Skeletal muscle satellite cell (primary cell): ENCODE results near the gene DBET. TPM values are rescaled to one million over a fixed set of nuclear protein-coding genes. Genes with fewer than 3 reads are reported as not detected.
A peak's percentile ranks its signal among the peaks of the same experiment; 100 is the strongest.
"Not testable (repeated sequence)": the region's sequence is repeated elsewhere in the genome, so short reads cannot be mapped to it uniquely, and the experiment has no call there.

Experiments
- H3K27me3 ChIP-seq: 2 replicates; pipeline ENCODE4 v1.7.0; 2013; ENCODE audit warnings: low read length; ENCODE audit not compliant: control insufficient read depth, insufficient read depth
- H3K36me3 ChIP-seq: 2 replicates; pipeline ENCODE4 v1.7.0; 2013; ENCODE audit warnings: mild to moderate bottlenecking, control low read depth, low read length; ENCODE audit not compliant: insufficient read depth
- H3K4me1 ChIP-seq: 2 replicates; pipeline ENCODE4 v1.7.0; 2013; ENCODE audit warnings: low read length; ENCODE audit not compliant: control insufficient read depth, insufficient read depth
- H3K4me2 ChIP-seq: 2 replicates; pipeline ENCODE4 v1.7.0; 2013; ENCODE audit warnings: mild to moderate bottlenecking, low read length
- H3K4me3 ChIP-seq: 2 replicates; pipeline ENCODE4 v1.7.0; 2013; ENCODE audit warnings: low read length
- H3K9ac ChIP-seq: 2 replicates; pipeline ENCODE4 v1.7.0; 2013; ENCODE audit warnings: mild to moderate bottlenecking, low read depth, low read length, moderate library complexity
- H3K9me3 ChIP-seq: replicated peaks from 2 replicates; pipeline ENCODE4 v1.7.0; 2013; ENCODE audit warnings: mild to moderate bottlenecking, control low read depth, low read length
- total RNA-seq: library from RNA; depleted of rRNA; stranded (reverse); fragments of >200 nt; gene quantifications from 2 replicates; pipeline ENCODE4 v1.2.3, GENCODE V29; 2012; rRNA removed

The DBET gene
- total RNA-seq: not detected in 2 replicates

DNA sequence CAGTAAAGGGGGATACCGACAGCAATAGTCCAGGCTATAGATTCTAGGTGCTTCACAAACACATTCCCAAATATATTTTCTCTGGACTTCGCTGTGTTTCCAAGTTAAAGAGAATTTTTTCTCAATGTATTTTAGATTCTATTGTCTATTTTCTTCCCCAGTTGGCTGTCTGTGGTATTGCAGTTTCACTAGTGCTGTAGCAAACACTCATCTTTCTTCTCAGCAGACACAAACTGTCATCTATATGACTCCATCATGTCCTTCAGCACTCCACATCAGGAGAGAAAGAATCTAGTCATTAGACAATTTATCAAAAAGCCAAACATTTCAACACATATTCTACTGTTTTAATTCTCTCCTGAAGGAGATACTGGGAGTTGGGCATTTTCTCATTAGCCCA, at the start of gene DBET:
TSS of gene DBET (plus strand) at position 161 of the 400 bp plus-strand sequence.
- H3K36me3 ChIP-seq, H3K4me2 ChIP-seq, H3K4me1 ChIP-seq, H3K9me3 ChIP-seq, H3K9ac ChIP-seq, H3K4me3 ChIP-seq, H3K27me3 ChIP-seq: not testable (repeated sequence)

DNA sequence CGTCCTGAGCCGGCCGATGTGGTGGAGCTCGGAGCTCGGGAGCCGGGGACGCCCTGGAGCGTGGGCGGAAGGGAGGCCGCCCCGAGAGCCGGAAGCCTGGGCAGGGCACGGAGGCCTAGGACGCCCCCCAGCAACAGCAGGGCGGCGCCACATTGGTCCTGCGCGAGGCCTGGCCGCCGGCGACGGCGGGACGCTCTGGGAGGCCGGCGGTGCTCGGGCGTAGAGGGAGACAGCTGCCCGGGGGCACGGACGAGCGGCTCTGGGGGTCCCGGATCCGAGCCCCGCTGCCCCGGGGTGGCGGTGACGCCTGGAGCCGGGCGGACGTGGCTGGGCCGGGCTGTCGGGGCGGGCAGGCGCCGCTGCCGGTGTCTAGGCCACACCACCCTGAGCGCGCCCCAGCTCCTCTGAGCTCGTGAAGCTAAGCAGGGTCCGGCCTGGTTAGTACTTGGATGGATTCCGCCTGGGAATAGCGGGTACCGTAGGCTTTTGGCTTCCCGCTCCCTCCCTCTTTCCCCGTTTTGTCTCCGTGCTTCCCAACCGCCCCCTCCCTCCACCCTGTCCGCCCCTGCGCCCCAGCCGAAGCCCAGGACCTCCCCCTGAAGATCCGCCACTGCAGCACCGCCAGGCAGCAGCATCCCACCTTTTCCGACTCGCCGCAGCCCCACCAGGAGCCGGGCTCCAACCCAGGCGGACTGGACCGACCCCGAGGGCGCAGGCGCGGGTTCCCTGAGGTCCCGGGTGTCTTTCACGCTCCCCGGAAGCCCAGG, 49.3 kb upstream of the DBET start:
- H3K4me2 ChIP-seq: peak overlapping the region; percentile 63
- H3K9me3 ChIP-seq: no peaks in the 10 kb centered on the region
- peak overlapping the region; percentile 35 for H3K9ac ChIP-seq
- H3K4me1 ChIP-seq: no peaks in the 10 kb centered on the region
- peaks cover 49% of the 10 kb centered on the region for H3K27me3 ChIP-seq
- peak overlapping the region; percentile 55 for H3K4me3 ChIP-seq
- no peaks in the 10 kb centered on the region for H3K36me3 ChIP-seq

DNA sequence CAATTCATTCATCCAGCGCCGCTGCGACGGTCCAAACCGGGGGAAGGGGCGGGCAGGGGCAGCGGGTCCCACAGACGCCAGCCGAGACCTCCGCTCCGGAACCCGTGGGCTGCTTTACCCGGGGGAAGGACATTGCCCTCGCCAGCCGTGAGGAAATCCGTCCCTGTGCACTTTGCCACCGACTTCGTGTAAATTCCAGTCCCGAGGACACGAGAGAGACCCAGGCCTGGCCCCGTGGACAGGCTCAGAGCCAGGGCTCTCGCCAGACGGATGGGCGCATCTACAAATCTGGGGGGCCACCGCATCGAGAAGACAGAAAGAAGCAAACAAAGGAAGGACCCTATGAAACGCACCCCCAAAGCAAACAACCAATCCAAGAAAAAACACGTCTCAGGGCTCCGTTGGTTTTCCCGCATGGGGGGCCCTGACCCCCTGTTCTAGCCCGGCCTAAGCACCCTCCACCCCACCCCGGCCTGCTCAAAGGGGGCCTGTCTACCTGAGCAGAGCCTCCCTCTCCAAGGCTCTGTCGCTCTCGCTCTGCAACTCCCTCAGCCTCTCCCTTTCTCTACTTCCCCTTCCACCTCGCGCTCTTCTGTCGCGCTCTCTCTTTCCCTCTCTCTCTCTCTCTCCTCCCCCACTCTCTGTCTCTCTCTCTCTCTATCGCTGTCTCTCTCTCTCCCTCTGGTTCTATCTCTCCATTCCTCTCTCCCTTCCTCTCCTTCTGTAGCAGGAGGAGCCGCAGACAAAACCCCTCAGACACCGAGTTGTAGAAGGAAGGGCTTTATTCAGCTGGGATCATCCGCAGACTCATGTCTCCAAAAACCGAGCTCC, 48.5 kb upstream of the DBET start:
- H3K4me3 ChIP-seq: no peak overlapping the region
- no peak overlapping the region for H3K9ac ChIP-seq
- H3K36me3 ChIP-seq: no peaks in the 10 kb centered on the region
- H3K27me3 ChIP-seq: peaks cover 57% of the 10 kb centered on the region
- no peak overlapping the region for H3K4me2 ChIP-seq
- no peaks in the 10 kb centered on the region for H3K4me1 ChIP-seq
- no peaks in the 10 kb centered on the region for H3K9me3 ChIP-seq

- Histone ChIP-seq H3K9ac (no peak overlapping the region), H3K36me3 (no peaks in the 10 kb centered on the region), H3K27me3 (peaks cover 64% of the 10 kb centered on the region), H3K4me2 (no peak overlapping the region), H3K9me3 (no peaks in the 10 kb centered on the region), H3K4me3 (no peak overlapping the region), H3K4me1 (no peaks in the 10 kb centered on the region)
These were observed 47.7 kb upstream of the DBET start for GRCh38 chr4:190016369-190017289.

GRCh38 chr4:190017357-190018200, 46.7 kb upstream of the DBET start:
- Histone ChIP-seq H3K4me1 (no peaks in the 10 kb centered on the region), H3K27me3 (peaks cover 64% of the 10 kb centered on the region), H3K9ac (no peak overlapping the region), H3K4me3 (no peak overlapping the region), H3K4me2 (no peak overlapping the region), H3K36me3 (no peaks in the 10 kb centered on the region), H3K9me3 (no peaks in the 10 kb centered on the region)

DNA sequence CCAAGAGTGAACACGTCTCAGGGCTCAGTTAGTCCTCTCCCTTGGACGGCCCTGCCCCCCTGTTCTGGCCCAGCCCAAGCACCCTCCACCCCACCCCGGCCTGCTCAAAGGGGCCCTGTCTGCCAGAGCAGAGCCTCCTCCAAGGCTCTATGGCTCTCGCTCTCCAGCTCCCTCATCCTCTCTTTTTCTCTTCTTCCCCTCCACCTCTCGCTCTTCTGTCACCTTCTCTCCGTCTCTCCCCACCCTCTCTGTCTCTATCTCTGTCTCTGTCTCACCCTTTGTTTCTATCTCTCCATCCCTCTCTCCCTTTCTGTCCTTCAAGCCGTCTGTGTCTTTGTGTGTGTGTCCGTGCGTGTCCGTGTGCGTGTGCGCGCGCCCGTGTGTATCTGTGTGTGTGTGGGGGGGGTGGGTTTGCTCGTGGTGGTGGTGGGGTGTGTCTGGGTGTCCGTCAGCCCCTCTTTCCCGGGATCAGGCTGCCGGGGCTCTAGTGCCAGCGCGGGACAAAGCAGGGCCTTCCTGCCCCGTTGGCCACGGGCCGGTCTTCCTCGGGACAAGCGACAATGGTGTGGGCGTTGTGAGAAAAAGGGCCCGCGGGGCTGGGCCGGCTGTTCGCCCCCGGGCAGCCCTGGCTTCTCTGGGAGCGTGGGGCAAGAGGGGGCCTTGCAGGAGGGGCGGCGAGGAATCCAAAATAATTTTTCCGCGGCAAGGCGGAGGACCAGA, 45.9 kb upstream of the DBET start:
- Histone ChIP-seq H3K9ac (no peak overlapping the region), H3K4me3 (no peak overlapping the region), H3K4me1 (no peaks in the 10 kb centered on the region), H3K4me2 (no peak overlapping the region), H3K27me3 (peaks cover 67% of the 10 kb centered on the region), H3K36me3 (no peaks in the 10 kb centered on the region), H3K9me3 (no peaks in the 10 kb centered on the region)

- Histone ChIP-seq H3K9me3 (no peaks in the 10 kb centered on the region), H3K4me2 (no peak overlapping the region), H3K4me1 (no peaks in the 10 kb centered on the region), H3K36me3 (no peaks in the 10 kb centered on the region), H3K27me3 (peaks cover 67% of the 10 kb centered on the region), H3K9ac (no peak overlapping the region), H3K4me3 (no peak overlapping the region)
These were observed 45.1 kb upstream of the DBET start for GRCh38 chr4:190019023-190019858.

GRCh38 chr4:190019859-190020463, 44.3 kb upstream of the DBET start:
- not testable (repeated sequence) for H3K9me3 ChIP-seq, H3K4me2 ChIP-seq, H3K9ac ChIP-seq, H3K36me3 ChIP-seq, H3K4me3 ChIP-seq, H3K4me1 ChIP-seq
- H3K27me3 ChIP-seq: peaks cover 63% of the 10 kb centered on the region

DNA sequence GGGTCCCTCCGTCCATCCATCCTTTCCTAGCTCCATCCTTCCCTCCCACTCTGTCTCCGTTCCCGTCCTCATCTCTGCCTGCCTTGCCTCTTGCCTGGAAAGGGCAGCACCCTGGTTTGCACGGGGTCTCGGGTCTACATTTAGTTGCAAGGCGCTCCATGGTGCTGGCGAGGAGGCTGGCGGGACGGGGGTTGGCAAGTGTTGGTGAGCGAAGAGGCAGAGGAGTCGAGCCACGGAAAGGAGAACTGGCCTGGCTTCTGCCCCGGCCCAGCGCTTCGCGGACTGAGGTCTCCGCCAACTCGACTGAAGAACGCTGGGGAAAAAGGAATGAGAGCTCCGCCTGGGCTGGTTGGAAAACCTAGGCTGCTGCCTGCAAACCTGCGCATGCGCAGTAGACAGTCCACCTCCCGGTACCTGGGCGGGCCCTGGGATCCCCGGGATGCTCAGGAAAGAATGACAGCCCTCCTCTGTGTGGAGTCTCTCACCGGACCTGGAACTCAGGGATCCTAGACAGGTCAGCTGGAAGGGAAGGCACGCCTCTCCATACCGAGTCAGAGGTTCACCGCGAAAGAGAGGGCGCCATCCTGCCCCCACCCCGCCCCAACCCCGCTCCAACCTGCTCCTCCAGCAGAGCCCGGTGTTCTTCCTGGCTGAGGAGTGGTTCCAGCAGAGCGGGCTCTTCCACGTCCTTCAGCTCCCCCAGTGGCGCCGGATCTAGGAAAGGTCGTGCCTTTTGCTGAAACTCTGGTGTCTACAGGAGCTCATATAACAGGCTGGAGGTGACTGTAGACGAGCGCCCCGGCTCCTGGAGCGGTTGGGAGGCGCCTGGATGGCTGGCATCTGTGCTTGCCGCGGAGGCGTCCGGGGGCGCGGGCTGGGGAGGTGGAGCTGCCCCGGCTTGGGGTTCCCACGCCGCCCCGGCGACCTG, 43.2 kb upstream of the DBET start:
- H3K9ac ChIP-seq: no peak overlapping the region
- H3K9me3 ChIP-seq: no peaks in the 10 kb centered on the region
- no peaks in the 10 kb centered on the region for H3K36me3 ChIP-seq
- peaks cover 56% of the 10 kb centered on the region for H3K27me3 ChIP-seq
- peak overlapping the region; percentile 58 for H3K4me2 ChIP-seq
- H3K4me1 ChIP-seq: no peaks in the 10 kb centered on the region
- H3K4me3 ChIP-seq: no peak overlapping the region
